CD14-positive monocyte (primary cell): ENCODE results near the gene PLEKHJ1. TPM values are rescaled to one million over a fixed set of nuclear protein-coding genes. Genes with fewer than 3 reads are reported as not detected.

Experiments used
- DNase-seq, 3 donors: peaks; one replicate each; pipeline ENCODE4 v3.0.0-alpha.2; 2011 to 2022
- H2AFZ ChIP-seq: 2 replicates; pipeline ENCODE4 v1.6.0; 2012; ENCODE audit warnings: mild to moderate bottlenecking, low read depth, low read length, inconsistent platforms; ENCODE audit not compliant: insufficient read depth, poor library complexity, severe bottlenecking
- H3K27ac ChIP-seq, 2 donors: 1 replicate in 1 of 2; 2 replicates in 1 of 2; pipeline ENCODE4 v1.5.1; 2012 to 2013; ENCODE audit warnings: low read length in 2 of 2, control low read depth in 1 of 2, inconsistent platforms in 1 of 2, low read depth in 1 of 2, mild to moderate bottlenecking in 1 of 2
- H3K27me3 ChIP-seq, 2 donors: one replicate each; pipeline versions ENCODE4 v1.6.0 to v1.6.1; 2011 to 2013; ENCODE audit warnings: low read length in 2 of 2; ENCODE audit not compliant: control insufficient read depth in 2 of 2, insufficient read depth in 2 of 2
- H3K36me3 ChIP-seq, 2 donors: replicated peaks in 1 of 2; 1 replicate in 1 of 2; 2 replicates in 1 of 2; pipeline versions ENCODE4 v1.5.1 to v1.6.1; 2012 to 2013; ENCODE audit warnings: low read length in 2 of 2, control low read depth in 1 of 2, inconsistent platforms in 1 of 2, mild to moderate bottlenecking in 1 of 2; ENCODE audit not compliant: insufficient read depth in 2 of 2, control insufficient read depth in 1 of 2
- H3K4me1 ChIP-seq, 2 donors: 1 replicate in 1 of 2; 2 replicates in 1 of 2; pipeline versions ENCODE4 v1.5.1 to v1.6.1; 2012 to 2013; ENCODE audit warnings: low read length in 2 of 2, control low read depth in 1 of 2, inconsistent platforms in 1 of 2, mild to moderate bottlenecking in 1 of 2, moderate library complexity in 1 of 2; ENCODE audit not compliant: insufficient read depth in 2 of 2, control insufficient read depth in 1 of 2
- H3K4me2 ChIP-seq: replicated peaks from 2 replicates; pipeline ENCODE3; 2012; ENCODE audit warnings: low read length, moderate library complexity, mild to moderate bottlenecking; ENCODE audit not compliant: poor library complexity, severe bottlenecking; ENCODE audit errors: extremely low read depth
- H3K4me3 ChIP-seq, 3 experiments: fragments of 200-600 bp in 1 of 3; sonication (generic) in 1 of 3; replicated peaks in 1 of 3; 1 replicate in 2 of 3; 2 replicates in 1 of 3; pipeline ENCODE4 v1.5.1; 2011 to 2013; ENCODE audit warnings: low read length in 3 of 3, mild to moderate bottlenecking in 3 of 3, control low read depth in 2 of 3, low read depth in 2 of 3, inconsistent platforms in 1 of 3, moderate library complexity in 1 of 3
- H3K79me2 ChIP-seq: 2 replicates; pipeline ENCODE4 v1.6.0; 2012; ENCODE audit warnings: mild to moderate bottlenecking, control low read depth, inconsistent platforms, low read length, moderate library complexity; ENCODE audit not compliant: insufficient read depth
- H3K9ac ChIP-seq: 2 replicates; pipeline ENCODE4 v1.6.0; 2017; ENCODE audit warnings: low read length, mild to moderate bottlenecking; ENCODE audit not compliant: insufficient read depth, poor library complexity, severe bottlenecking
- H3K9me3 ChIP-seq, 2 donors: replicated peaks in 1 of 2; 1 replicate in 1 of 2; 2 replicates in 1 of 2; pipeline versions ENCODE4 v1.5.1 to v1.6.1; 2012 to 2013; ENCODE audit warnings: low read length in 2 of 2, control low read depth in 1 of 2; ENCODE audit not compliant: control insufficient read depth in 1 of 2, insufficient read depth in 1 of 2
- H4K20me1 ChIP-seq: 2 replicates; pipeline ENCODE4 v1.6.0; 2012; ENCODE audit warnings: mild to moderate bottlenecking, low read length, control low read depth, moderate library complexity; ENCODE audit not compliant: insufficient read depth
- H3K27ac Mint-ChIP-seq, 7 donors: one replicate each; pipeline ENCODE4 v1.8.0; 2020; ENCODE audit warnings: mild to moderate bottlenecking in 7 of 7, mixed read lengths in 7 of 7, moderate library complexity in 6 of 7, inconsistent platforms in 2 of 7
- H3K27me3 Mint-ChIP-seq, 3 donors: one replicate each; pipeline ENCODE4 v1.8.0; 2021 to 2022; ENCODE audit warnings: low read depth in 3 of 3, mild to moderate bottlenecking in 3 of 3, mixed read lengths in 3 of 3, moderate library complexity in 3 of 3, inconsistent platforms in 1 of 3
- H3K36me3 Mint-ChIP-seq, 2 donors: one replicate each; pipeline ENCODE4 v1.8.0; 2020; ENCODE audit warnings: mixed read lengths in 2 of 2, inconsistent platforms in 1 of 2, mild to moderate bottlenecking in 1 of 2
- H3K4me1 Mint-ChIP-seq: one replicate; pipeline ENCODE4 v1.8.0; 2020; ENCODE audit warnings: mild to moderate bottlenecking, mixed read lengths
- H3K4me3 Mint-ChIP-seq, 2 donors: one replicate each; pipeline ENCODE4 v1.8.0; 2020; ENCODE audit warnings: mild to moderate bottlenecking in 2 of 2, mixed read lengths in 2 of 2, moderate library complexity in 1 of 2
- H3K9me3 Mint-ChIP-seq, 7 donors: one replicate each; pipeline ENCODE4 v1.8.0; 2020 to 2022; ENCODE audit warnings: mixed read lengths in 7 of 7, mild to moderate bottlenecking in 6 of 7, moderate library complexity in 6 of 7, inconsistent platforms in 2 of 7
- WGBS: methylation state at CpG from one replicate; pipeline ENCODE4 v1.1.5; 2013; ENCODE audit warnings: missing lambda C conversion rate; ENCODE audit not compliant: insufficient coverage; 5-methylcytosine and 5-hydroxymethylcytosine counted together
- intact Hi-C, 2 donors: fragments of 100-400 bp; cut with micrococcal nuclease; formaldehyde crosslinking; loops; one replicate each; pipeline versions ENCODE4 v1.15.0 to v1.15.1; 2023
- polyA plus RNA-seq, 3 donors: library from polyadenylated mRNA; depleted of rRNA in 1 of 3; unstranded in 2 of 3; stranded (reverse) in 1 of 3; fragments of 300-500 nt in 2 of 3; fragments of >200 nt in 1 of 3; fragmentation: Illumina TruSeq in 2 of 3; gene quantifications; 1 replicate in 2 of 3; 2 replicates in 1 of 3; pipeline ENCODE4 v1.2.3, GENCODE V29; 2012 to 2021
- TF ChIP-seq, protein P1 (sequence below): fragments of 200-600 bp; IDR thresholded peaks from one replicate; pipeline ENCODE4 v1.8.0; 2022; ENCODE audit warnings: antibody characterized with exemption, mild to moderate bottlenecking

Gene PLEKHJ1
- polyA plus RNA-seq, 3 donors = 62.1 to 90.0 (median 69.0) TPM

DNA sequence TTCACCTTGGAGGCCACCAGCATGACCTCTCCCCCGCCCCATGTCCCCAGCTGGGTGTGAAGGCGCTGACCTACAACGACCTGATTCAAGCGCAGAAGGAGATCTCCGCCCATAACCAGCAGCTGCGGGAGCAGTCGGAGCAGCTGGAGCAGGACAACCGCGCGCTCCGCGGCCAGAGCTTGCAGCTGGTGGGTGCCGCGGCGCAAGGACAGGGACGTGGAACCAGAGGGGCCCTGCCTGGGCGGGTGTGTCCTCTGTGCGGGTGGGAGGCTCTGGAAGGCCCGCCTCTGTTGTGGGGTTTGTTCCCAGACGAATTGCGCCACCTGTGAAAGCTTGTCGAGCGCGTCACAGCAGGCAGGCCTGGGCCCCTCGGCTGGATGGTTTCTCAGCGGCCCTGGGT lies 22.3 kb downstream of the PLEKHJ1 start:
- Histone ChIP-seq H3K9ac (no peak overlapping the region), H3K79me2 (no peaks in the 10 kb centered on the region), H3K27me3 (no peaks in the 10 kb centered on the region), H3K27ac (no peak overlapping the region), H2AFZ (no peak overlapping the region), H3K9me3 (no peaks in the 10 kb centered on the region), H4K20me1 (peaks cover 8% of the 10 kb centered on the region), H3K4me3 (no peak overlapping the region), H3K4me2 (no peak overlapping the region), H3K4me1 (no peaks in the 10 kb centered on the region), H3K36me3 (peaks cover 89 to 100% of the 10 kb centered on the region in 2 donors)
- Mint-ChIP-seq H3K27ac (peak overlapping the region in 3 of 7 donors; percentile 35 to 61 (median 50)), H3K9me3 (no peaks in the 10 kb centered on the region), H3K4me1 (no peaks in the 10 kb centered on the region), H3K27me3 (peaks cover 0 to 2% (median 0%) of the 10 kb centered on the region in 3 donors), H3K4me3 (no peak overlapping the region), H3K36me3 (peaks cover 70 to 96% of the 10 kb centered on the region in 2 donors)
- WGBS = 90% methylated on average over 26 of the region's 26 CpGs
- no peak for DNase-seq
- intact Hi-C loops = no loop called here
- TF ChIP-seq, protein P1, sequence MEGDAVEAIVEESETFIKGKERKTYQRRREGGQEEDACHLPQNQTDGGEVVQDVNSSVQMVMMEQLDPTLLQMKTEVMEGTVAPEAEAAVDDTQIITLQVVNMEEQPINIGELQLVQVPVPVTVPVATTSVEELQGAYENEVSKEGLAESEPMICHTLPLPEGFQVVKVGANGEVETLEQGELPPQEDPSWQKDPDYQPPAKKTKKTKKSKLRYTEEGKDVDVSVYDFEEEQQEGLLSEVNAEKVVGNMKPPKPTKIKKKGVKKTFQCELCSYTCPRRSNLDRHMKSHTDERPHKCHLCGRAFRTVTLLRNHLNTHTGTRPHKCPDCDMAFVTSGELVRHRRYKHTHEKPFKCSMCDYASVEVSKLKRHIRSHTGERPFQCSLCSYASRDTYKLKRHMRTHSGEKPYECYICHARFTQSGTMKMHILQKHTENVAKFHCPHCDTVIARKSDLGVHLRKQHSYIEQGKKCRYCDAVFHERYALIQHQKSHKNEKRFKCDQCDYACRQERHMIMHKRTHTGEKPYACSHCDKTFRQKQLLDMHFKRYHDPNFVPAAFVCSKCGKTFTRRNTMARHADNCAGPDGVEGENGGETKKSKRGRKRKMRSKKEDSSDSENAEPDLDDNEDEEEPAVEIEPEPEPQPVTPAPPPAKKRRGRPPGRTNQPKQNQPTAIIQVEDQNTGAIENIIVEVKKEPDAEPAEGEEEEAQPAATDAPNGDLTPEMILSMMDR = no peak

DNA sequence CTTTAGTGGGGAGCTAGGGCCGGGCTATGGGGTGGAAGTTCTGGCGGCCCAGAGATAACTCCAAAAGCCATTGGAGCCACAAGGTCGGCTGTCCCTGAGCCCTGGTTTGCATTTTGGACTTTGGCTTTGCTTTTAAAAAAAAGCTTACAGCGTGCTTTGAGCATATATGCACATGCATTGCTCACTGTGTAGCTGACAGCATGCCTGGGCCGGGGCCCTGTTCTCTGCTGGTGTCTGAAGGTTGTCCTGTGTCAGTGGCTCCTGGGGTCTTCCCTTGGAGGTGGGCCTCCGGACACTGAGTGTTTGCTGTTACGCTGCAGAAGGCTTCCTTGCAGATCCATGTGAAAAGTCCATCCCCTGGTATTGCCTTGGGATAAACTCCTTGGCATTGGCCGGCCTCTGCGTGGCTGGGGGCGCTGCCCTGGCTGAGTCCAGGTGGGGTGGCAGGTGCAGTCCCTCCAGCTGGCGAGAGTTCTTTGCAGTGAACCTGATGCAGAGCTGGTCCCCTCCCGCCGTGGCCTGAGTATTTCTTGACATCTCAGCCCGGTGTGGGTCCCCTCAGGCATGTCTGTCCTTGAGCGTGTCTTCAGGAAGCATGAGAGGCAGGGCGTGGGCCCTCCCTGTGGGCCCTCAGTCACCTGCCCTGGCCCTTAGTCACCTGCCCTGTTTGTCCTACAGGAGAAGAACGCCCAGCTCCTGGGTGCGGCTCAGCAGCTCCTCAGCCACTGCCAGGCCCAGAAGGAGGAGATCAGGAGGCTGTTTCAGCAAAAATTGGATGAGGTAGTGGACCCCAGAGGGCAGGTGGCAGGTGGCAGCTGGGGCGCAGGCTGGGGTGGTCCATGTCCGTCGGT lies 23.0 kb downstream of the PLEKHJ1 start:
- Histone ChIP-seq H3K9me3 (no peaks in the 10 kb centered on the region), H3K4me3 (no peak overlapping the region), H3K4me1 (no peaks in the 10 kb centered on the region), H3K9ac (no peak overlapping the region), H3K36me3 (peaks cover 94 to 100% of the 10 kb centered on the region in 2 donors), H3K79me2 (no peaks in the 10 kb centered on the region), H3K4me2 (no peak overlapping the region), H4K20me1 (peaks cover 8% of the 10 kb centered on the region), H2AFZ (no peak overlapping the region), H3K27ac (no peak overlapping the region), H3K27me3 (no peaks in the 10 kb centered on the region)
- 96% methylated on average over 20 of the region's 21 CpGs for WGBS
- no peaks in the 10 kb centered on the region for H3K4me1 Mint-ChIP-seq
- no peak for DNase-seq
- TF ChIP-seq, protein P1 = no peak
- no peaks in the 10 kb centered on the region for H3K9me3 Mint-ChIP-seq
- peak overlapping the region in 2 of 7 donors; percentile 46 to 61 for H3K27ac Mint-ChIP-seq
- intact Hi-C loops = no loop called here
- H3K4me3 Mint-ChIP-seq = no peak overlapping the region
- H3K36me3 Mint-ChIP-seq = peaks cover 70 to 94% of the 10 kb centered on the region in 2 donors
- H3K27me3 Mint-ChIP-seq = peaks cover 0 to 2% (median 0%) of the 10 kb centered on the region in 3 donors
